ENCODE results near the gene MPST. TPM values are rescaled to one million over a fixed set of nuclear protein-coding genes. Genes with fewer than 3 reads are reported as not detected.
A peak's percentile ranks its signal among the peaks of the same experiment; 100 is the strongest.

MPST gene
- total RNA-seq, 2 experiments from 2014 or later = 8.5 to 9.1 TPM

- Mint-ChIP-seq H3K36me3 (ENCODE audit: low read depth) (no peaks in the 10 kb centered on the region), H3K4me1 (ENCODE audit: low read depth) (peaks cover 6% of the 10 kb centered on the region), H3K27ac (no peak overlapping the region), H3K9me3 (no peaks in the 10 kb centered on the region), H3K27me3 (peaks cover 19% of the 10 kb centered on the region), H3K4me3 (peak overlapping the region; percentile 19)
- DNase-seq (peak; percentile 73), ATAC-seq (peak; percentile 53)
- ChIA-PET POLR2A (no interaction called here), CTCF (interaction anchor here (0.7 to 2.3 kb wide), 24 partner anchors 9 to 240 kb away, joined by 3 to 18 read pairs (median 3); no protein-coding TSS in a partner anchor)
- TF ChIP-seq, protein P1, sequence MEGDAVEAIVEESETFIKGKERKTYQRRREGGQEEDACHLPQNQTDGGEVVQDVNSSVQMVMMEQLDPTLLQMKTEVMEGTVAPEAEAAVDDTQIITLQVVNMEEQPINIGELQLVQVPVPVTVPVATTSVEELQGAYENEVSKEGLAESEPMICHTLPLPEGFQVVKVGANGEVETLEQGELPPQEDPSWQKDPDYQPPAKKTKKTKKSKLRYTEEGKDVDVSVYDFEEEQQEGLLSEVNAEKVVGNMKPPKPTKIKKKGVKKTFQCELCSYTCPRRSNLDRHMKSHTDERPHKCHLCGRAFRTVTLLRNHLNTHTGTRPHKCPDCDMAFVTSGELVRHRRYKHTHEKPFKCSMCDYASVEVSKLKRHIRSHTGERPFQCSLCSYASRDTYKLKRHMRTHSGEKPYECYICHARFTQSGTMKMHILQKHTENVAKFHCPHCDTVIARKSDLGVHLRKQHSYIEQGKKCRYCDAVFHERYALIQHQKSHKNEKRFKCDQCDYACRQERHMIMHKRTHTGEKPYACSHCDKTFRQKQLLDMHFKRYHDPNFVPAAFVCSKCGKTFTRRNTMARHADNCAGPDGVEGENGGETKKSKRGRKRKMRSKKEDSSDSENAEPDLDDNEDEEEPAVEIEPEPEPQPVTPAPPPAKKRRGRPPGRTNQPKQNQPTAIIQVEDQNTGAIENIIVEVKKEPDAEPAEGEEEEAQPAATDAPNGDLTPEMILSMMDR (IDR thresholded peaks at IDR 0.05) = peak; percentile 94
- intact Hi-C loops (cut with micrococcal nuclease) = no loop called here
These were observed 2.4 kb downstream of the MPST start for GRCh38 chr22:37021710-37022482.

DNA sequence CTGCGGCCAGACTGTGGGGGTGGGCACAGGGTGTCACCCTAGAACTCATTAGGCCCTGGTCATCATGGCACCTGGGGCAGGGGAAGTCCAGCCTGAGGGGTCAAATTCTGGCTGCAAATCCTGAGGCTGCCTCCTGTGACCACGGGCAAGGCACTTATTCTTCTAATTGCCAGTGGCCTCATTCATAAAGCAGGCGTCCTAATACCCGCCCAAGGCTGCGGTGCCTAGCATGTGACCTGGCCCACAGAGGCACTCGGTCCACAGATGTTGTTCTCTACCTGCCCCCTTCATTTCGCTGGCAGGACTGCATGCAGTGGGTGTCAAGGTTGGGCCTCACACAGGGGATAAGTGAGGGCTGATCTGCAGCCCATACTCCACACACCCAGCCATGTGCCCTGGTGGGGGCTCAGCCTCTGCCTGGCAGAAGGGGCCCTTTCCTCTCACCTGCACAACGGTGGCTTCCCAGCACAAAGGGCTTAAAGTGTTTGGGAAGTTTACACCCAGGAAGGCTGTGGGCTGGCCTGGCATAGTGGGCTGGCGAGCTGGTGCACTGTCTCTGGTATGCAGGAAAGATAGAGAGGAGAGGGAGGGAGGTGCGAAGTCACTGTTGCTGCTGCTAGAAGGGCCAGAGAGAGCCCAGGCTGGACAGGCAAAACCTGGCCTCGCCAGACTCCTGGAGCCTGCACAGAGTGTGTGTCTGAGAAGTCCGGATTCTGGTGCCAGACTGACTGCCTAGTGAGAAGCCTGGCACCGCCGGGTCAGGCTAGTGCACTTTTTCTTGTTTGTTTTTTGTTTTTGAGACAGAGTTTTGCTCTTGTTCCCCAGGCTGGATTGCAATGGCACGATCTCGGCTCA, 3.2 kb downstream of the MPST start:
- DNase-seq (no peak), ATAC-seq (no peak)
- TF ChIP-seq, protein P1 (IDR thresholded peaks at IDR 0.05) = no peak
- Mint-ChIP-seq H3K27ac (no peak overlapping the region), H3K4me1 (ENCODE audit: low read depth) (peaks cover 6% of the 10 kb centered on the region), H3K9me3 (no peaks in the 10 kb centered on the region), H3K36me3 (ENCODE audit: low read depth) (no peaks in the 10 kb centered on the region), H3K27me3 (peaks cover 19% of the 10 kb centered on the region), H3K4me3 (no peak overlapping the region)
- ChIA-PET CTCF (interaction anchor here (1.1 to 4.1 kb wide), 13 partner anchors 8 to 202 kb away, joined by 3 to 19 read pairs (median 4); no protein-coding TSS in a partner anchor), POLR2A (no interaction called here)
- intact Hi-C loops (cut with micrococcal nuclease) = no loop called here

GRCh38 chr22:37023743-37024338, 4.3 kb downstream of the MPST start:
- CTCF ChIA-PET = interaction anchor here (1.0 to 4.1 kb wide), 3 partner anchors 9 to 20 kb away, joined by 3 to 19 read pairs (median 3); no protein-coding TSS in a partner anchor
- POLR2A ChIA-PET = no interaction called here
- peaks cover 17% of the 10 kb centered on the region for H3K27me3 Mint-ChIP-seq

DNA sequence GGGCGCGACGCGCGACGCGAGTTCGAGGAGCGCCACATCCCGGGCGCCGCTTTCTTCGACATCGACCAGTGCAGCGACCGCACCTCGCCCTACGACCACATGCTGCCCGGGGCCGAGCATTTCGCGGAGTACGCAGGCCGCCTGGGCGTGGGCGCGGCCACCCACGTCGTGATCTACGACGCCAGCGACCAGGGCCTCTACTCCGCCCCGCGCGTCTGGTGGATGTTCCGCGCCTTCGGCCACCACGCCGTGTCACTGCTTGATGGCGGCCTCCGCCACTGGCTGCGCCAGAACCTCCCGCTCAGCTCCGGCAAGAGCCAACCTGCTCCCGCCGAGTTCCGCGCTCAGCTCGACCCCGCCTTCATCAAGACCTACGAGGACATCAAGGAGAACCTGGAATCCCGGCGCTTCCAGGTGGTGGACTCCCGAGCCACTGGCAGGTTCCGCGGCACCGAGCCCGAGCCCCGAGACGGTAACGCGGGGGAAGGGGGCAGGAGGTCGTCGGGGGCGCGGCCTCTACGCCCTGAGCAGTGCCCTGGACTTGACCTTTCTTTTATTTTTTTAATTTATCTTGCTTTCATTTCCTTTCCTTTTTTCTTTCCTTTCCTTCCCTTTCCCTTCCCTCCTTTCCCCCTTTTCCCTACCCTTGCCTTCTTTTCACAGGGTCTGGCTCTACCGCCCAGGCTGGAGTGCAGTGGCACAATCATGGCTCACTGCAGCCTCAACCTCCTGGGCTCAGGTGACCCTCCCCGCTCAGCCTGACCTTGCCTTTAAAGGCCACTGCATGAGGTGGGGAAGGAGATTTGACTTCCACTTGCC, 5.0 kb downstream of the MPST start:
- CTCF ChIA-PET = interaction anchor here (1.0 to 4.1 kb wide), 2 partner anchors 10 to 19 kb away, joined by 3 to 19 read pairs; no protein-coding TSS in a partner anchor
- intact Hi-C loops (cut with micrococcal nuclease) = no loop called here
- POLR2A ChIA-PET = no interaction called here
- H3K9me3 Mint-ChIP-seq = no peaks in the 10 kb centered on the region
- no peaks in the 10 kb centered on the region for H3K36me3 Mint-ChIP-seq (ENCODE audit: low read depth)
- no peak overlapping the region for H3K4me3 Mint-ChIP-seq
- DNase-seq (no peak), ATAC-seq (no peak)
- H3K27me3 Mint-ChIP-seq = peaks cover 17% of the 10 kb centered on the region
- H3K4me1 Mint-ChIP-seq (ENCODE audit: low read depth) = peaks cover 6% of the 10 kb centered on the region
- TF ChIP-seq, protein P1 (IDR thresholded peaks at IDR 0.05) = no peak
- no peak overlapping the region for H3K27ac Mint-ChIP-seq

More at GRCh38 chr22:37023743-37024338, 4.3 kb downstream of the MPST start:
- TF ChIP-seq, protein P1 (IDR thresholded peaks at IDR 0.05) = no peak
- Mint-ChIP-seq H3K4me3 (no peak overlapping the region), H3K9me3 (no peaks in the 10 kb centered on the region), H3K4me1 (ENCODE audit: low read depth) (peaks cover 6% of the 10 kb centered on the region), H3K36me3 (ENCODE audit: low read depth) (no peaks in the 10 kb centered on the region), H3K27ac (no peak overlapping the region)
- no peak for DNase-seq
- ATAC-seq = no peak
- intact Hi-C loops (cut with micrococcal nuclease) = no loop called here

All from activated CD8-positive, alpha-beta T cell treated with anti-CD3 and anti-CD28 coated beads for 36 hours (primary cell).